HG03558 (cell line): ENCODE data around the gene PFKM.
A peak's percentile ranks its signal among the peaks of the same experiment; 100 is the strongest.
"Not testable (repeated sequence)": the region's sequence is repeated elsewhere in the genome, so short reads cannot be mapped to it uniquely, and the experiment has no call there.

ENCODE experiments used
- ATAC-seq: cut with Tn5 transposase; IDR thresholded peaks from one replicate; pipeline ENCODE4 v1.9.1; 2021; ENCODE audit warnings: moderate number of reproducible peaks; ENCODE audit not compliant: unreplicated experiment; ENCODE audit errors: extremely low read depth

The PFKM gene

DNA sequence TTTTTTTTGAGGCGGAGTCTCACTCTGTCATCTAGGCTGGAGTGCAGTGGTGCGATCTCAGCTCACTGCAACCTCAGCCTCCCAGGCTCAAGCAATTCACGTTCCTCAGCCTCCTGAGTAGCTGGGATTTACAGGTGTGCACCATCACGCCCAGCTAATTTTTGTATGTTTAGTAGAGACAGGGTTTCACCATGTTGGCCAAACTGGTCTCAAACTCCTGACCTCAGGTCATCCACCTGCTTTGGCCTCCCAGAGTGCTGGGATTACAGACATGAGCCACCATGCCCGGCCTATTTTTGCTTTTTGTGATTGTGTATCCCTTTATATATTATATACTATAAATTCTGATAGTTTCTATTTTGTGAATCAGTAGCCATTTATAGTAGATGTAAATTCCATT lies 36.6 kb downstream of the PFKM start:
- ATAC-seq = not testable (repeated sequence)

DNA sequence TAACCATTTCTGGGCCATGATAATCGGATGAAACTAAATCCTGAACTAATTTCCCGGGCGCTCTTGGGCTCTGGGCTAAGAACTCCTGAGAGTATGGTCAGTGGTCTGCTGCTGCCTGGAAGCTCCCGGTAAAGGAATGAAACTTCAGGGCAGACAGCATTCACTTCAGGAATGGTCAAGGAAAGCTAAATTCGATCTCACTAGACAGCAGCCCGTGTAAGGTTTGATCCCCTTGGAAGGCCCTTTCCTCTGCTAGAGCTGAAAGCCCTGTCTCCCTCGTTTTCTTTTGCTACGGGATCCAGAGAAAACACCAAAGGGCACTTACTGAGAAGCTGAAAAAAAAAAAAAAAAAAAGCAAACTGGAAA lies 37.5 kb downstream of the PFKM start:
- no peak for ATAC-seq

DNA sequence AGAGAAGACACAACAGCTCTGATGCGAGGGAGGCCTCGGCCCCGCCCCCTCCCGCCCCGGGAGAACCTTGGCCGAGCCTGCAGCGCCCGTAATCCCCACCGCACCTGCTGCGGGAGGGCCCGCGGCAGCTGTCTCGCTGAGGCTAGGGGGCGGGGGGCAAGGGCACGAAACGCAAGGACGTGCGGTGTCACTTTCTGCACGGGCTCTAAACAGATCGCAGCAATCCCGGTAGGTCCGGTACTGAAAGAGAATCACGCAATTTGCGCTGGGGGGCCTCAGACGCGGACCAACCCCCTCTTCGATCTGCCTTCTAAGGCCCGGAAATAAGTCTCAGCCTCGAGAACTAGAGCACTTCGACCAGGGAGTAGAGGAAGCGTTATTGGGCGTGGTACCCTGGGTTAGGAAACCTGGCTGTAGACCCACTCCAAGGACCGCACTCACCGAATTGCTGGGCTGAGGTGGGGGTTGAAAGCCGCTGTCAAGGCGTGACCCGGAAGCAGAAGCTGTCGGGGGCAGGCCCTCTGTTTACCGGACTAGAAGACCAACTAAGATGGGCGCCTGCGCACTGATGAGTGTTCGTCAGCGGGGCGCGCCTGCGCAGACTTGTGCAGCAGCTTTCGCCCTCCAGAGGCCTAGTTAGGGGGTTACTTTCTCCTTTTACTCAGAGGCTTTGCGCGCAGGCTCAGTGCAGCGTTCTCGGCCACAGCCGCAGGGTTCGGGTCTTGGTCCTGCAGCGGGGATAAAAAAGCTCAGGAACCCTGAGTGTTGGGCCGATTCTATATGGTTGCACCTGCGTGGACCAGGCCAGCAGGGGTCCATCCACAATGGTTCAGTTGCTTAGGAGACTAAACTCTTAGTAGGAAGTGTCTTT lies 38.1 kb downstream of the PFKM start, which contains the start of gene ASB8:
TSS of gene ASB8 (minus strand) at position 498 of the 871 bp plus-strand sequence. CDS start 4,019 bp downstream, outside the sequence.
- ATAC-seq = peak; percentile 87

DNA sequence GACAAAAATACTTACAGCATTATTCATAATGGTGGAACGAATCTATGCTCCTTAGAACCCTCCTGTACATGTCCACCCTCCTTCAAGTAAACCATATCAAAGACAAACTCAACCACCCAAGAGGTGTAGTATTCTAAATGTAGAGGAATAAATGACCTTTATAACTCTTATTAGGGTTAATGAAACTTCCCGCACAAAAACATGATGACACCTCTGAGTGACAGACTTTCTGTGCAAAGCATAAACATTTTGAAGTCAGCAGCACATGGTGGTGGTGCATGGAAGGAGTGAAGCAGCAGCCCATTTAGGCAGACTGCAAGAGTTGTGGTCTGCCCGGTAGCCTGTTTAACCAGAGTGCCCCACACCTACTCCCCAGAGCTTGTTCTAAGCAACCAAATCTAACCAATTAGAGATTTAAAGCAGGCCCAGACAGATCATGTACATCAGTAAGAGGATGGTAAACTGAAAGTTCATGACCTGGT lies 38.8 kb downstream of the PFKM start:
- no peak for ATAC-seq

DNA sequence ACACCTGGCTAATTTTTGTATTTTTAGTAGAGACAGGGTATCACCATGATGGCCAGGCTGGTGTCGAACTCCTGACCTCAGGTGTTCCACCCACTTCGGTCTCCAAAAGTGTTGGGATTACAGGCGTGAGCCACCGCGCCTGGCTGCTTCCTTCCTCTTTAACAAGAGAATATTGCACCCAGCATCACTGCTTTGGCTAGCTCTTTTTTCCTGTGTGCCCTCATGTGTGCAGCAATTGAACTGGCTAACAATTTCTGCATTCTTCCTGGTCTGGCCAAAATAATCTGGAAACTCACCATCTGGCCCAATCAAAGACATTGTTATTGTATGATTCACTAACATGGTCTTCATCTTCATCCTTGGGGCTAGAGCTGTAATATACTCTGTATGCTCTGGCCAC lies 40.9 kb downstream of the PFKM start:
- ATAC-seq = no peak

DNA sequence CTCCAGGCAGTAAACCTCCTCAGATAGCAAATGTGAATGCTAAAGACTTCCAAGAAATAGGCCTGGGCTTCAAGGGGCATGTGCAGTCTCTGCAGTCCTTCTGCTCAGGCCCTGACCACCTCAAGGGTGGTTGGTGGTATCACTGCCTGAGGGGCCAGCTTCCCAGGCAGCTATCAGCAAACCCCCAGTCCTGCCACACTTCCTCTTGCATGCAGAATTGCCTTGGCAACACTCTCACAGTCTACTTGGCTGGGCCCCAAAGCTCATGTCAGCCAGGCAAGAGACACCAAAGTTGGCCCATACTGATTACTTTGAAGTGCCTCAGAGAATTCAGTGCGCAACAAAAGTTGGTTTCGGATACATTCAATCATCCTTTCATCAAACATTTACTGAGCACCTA lies 41.6 kb downstream of the PFKM start:
- no peak for ATAC-seq

DNA sequence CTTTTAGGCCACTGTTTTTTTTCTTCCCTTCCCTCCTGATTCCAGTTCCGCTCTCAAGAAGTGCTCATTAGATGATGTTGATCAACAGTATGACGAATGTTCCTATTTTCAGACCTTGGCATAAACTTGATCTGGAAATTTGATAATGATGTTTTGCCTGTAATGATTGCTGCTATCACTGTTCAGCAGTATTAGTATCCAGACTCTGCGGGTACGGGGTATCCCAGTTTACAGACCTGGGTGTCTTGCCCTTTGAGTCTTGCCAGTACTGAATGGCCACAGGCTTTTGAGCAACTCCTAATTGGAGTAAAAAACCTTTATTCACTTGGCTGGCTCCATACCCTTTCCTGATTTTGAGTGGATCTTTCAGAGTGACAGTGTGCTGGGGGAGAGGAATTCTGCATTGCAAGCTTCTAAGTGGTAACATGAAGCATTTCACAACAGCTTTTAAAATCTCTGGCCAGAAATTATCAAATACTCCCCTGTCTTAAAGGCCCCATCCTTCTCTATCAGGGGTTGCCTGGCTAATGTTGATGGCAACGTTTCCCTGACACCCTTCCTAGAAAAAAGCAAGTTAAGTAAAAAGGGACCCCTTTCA lies 44.1 kb downstream of the PFKM start:
- ATAC-seq = no peak

DNA sequence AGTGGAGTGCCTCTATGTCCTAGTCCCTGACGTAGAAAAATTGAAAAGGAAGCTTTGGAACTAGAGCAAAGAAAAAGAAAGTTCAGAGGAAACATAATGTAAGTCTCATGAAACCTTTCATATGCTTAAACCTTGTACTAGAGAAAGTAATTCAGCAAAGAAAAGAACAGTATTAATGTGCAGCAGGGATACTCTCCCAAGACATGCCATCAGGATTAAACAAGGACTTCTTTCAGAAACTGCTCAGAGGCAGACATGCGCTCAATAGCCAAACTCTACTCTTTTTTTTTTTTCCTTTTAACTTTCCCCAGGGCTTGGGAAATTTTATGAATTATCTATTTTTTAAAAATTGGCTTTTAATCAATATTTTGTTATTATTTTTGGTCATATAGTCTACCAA lies 45.3 kb downstream of the PFKM start:
- no peak for ATAC-seq

DNA sequence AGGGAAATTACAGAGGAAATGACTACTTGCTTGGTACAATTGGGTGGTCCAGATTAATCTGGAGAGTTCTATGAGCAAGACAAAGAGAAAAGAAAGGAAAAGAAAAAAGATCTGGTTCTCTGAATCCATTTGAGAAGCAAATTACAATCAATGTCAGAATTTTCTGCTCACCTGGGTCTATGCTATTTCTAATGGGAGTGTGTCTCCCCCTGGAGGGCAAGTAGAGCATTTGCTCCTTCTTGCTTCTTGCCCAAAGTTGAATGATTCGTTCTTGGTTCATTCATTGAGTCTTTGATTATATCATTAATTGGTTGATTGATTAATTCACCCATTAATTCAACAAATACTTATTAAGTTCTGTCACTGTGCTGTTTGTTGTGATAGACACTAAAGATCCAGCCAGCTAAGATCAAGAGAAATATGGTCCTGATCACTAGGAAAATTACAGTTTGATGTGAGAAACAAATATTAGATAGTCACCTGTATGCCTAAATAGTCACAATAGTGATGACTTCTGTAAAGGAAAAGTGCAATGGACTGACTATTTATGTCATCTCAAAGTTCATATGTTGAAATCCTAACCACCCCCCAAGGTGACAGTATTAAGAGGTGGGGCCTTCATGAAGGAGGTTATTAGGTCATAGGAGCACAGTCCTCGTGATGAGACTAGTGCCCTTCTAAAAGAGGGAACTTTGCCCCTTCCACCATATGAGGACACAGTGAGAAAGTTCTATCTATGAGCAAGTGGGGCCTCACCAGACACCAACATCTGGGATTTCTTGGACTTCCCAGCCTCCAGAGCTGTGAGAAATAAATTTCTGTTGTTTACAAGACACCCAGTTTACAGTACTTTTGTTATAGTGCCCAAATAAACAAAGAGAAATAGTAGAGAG lies 46.2 kb downstream of the PFKM start:
- ATAC-seq = no peak

DNA sequence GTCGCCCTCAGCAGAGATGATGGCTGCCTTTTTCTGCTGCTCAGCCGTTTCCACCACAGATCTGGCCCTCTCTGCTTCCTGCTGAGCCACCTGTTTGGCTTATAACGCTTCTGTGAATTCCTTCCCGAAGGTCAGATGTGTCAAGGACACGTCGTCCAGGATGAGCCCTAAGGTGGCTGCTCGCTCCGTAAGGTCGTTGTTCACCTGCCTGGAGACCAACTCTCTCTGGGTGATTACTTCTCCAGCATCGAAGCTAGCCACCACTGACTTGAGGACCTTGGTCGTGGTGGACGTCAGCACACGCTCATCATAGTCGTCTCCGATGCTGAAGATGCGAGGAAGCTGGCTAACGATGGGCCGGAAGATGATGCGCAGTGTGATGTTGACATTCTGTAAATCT lies 49.8 kb downstream of the PFKM start:
- no peak for ATAC-seq

DNA sequence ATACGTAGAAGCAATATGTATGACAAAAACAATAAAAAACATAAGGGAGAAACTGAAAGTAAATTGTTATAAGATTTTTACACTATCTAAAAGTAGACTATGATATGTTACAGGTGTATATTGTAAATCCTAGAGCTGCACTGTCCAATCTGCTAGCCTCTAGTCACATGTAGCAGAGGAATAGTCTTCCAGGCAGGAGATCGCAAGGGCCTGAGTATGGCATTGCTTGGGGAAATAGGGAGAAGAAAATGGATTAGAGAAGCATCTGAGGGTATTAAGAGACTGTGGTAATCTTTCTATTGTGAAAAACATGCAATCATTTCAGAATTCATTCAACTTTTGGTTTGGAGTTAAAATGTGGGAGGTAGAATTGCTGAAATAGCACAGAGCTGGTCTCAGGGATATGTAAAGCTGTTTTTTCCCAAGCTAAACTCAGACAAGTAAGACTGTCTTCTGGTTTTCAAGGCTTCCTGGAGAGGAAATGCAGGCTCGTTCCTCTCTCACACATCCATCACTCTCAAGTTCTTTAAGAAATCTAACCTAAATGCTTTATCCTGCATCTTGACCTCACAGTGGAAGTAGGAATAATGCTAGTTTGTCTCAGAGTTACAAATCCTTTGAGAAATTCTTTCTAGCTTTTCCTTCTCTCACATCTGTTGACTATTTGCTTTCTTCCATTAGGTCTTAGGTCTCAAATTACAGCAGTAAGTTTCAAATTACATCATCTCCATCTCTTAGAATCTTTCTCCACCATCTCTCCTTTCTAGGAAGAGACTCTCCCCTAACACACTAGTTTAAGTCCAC lies 56.7 kb downstream of the PFKM start:
- no peak for ATAC-seq

DNA sequence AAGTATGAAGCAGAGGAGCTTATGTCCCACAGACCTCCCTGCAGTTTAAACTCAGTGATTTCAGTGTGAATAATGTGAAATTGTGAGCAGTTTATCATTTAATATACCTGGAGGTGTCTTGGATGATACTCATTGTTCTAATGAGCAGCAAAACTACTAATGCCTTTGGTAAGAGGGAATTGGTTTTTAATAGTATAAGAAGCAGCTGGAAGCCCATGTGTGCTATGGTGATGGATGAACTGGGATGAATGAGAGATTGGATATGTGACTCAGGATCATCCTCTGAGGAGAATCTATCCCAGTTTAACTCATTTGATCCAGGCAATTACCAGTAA lies 57.2 kb downstream of the PFKM start:
- ATAC-seq = no peak

DNA sequence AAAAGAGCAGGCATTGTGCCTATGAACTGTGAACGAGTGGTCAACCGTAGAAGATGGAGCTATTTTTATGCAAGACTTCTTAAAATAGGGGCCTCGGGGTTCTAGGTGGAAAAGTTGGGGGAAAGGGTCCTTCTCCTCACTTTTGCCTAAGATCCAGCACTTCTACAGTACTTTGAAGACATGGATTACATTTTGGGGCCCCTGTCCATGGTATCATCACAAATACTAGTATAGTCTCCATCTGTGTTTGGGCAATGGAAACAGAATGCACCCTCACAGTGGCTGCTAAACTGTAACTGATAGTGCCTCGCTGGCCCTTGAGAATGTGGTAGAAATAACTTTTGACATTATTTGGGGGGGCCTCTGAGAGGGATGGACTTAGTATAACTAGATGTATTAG lies 58.8 kb downstream of the PFKM start:
- no peak for ATAC-seq

DNA sequence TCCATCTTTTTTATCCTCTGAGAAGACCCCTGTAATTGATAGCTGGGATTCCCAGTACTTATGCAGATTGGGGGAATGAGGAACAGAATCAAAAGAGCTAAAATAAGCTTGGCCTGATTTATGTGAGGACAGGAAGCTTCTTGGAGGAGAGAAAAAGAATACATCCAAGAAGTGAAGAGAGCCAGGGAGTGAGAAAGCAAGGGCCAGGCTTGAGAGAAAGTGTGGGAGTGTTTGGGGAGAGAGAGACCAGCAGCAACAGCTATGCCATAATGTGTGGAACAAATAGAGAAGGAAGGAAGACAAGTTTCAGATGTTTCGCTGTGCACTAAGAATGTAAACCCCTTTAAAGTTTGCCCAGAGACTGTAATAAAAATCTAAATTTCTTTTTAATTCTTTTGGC lies 60.3 kb downstream of the PFKM start:
- no peak for ATAC-seq

DNA sequence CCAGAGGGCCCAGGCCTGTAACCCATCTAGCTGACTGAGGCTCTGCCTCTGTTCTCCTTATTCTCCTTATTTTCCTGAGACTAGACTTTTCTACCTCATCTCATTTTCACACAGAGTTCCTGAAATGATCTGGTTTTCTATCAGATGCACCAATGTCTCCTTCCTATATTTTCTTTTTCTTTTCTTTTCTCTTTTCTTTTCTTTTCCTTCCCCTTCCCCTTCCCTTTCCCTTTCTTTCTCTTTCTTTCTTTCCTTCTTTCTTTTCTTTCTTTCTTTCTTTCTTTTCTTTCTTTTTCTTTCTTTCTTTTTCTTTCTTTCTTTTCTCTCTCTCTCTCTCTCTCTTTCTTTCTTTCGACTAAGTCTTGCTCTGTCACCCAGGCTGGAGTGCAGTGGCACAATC lies 61.3 kb downstream of the PFKM start:
- ATAC-seq = no peak

DNA sequence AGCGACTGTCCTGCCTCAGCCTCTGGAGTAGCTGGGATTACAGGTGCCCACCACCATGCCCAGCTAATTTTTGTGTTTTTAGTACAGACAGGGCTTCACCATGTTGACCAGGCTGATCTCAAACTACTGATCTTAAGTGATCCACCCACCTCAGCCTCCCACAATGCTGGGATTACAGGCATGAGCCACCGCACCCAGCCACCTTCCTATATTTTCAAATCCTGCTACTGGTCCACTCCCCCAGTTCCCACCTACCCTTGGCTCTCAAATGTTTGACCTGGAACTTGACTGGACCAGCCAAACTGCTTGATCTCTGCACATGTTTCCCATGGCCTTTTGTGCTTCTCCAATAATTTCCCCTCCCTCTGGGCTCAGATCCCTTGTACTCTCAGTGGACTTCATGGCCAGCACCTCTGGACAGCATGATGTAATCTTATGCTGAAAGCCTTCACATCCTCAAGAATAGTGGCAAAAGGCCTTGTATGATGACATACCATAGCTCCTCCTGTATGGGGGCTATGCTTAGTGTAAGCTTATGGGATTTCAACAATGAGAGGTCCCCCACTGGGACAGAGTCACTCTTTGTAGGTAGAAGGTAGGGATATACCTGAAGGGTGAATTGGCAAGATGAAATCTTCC lies 61.8 kb downstream of the PFKM start:
- ATAC-seq = no peak

DNA sequence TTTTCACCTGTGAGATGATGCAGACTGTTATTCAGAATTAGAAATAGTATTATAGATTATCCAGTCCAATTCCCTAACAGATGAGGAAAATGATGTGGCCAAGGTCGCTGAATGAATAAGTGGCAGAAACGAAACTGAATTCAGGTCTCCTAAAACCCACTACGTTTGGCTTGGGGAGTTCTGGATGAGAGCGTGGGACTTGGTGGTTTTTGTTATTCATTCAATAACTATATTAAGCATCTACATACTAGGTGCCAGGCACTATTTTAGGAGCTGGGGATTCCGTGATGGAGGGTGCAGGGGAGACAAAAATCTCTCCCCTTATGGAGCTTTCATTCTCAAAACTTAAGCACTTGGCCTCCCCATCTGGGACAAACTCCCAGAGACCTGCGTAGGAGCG lies 63.5 kb downstream of the PFKM start:
- no peak for ATAC-seq

DNA sequence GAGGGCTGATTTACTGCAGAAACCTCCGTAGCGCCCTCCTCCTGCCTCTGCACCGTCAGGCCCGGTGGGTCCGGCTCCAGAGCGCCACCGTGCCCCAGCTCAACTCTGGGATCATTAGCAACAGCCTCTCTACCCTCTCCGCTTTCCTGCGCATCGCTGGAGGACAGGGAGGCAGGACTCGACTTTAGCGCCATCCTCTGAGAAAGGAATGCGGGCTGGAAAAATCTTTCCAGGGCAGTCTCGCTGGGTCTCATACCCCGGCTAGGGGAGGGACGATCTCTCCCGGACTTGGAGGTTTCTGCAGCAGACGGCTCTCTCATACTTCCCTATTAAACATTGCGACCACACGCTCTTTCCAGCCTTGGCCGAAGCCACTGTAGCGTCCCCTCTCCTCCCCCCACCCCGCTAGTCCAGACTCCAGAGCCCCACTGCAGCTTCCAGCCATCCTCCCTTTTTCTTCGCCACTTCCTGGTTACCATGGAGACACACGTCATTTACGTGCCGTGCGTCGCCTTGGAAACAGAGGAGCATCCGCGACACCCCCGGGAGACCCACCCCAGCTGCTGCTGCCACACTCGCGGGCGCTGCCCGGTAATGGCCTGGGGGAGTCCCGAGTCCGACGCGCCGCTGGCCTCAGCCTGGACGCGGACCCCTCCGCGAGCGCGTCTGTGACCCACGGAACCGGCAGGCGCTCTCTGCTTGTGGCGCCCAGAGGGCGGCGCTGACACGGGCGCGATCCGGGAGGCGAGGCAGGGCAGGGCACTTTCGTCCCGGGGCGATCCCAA lies 64.1 kb downstream of the PFKM start, which contains the start of gene CCDC184:
TSS of gene CCDC184 (plus strand) at position 554 of the 785 bp plus-strand sequence. CDS start 479 bp downstream, outside the sequence.
- ATAC-seq = no peak
